HUES6 (cell line): Measurements from ENCODE around the gene TRIM63.

Experiments
- H3K27ac ChIP-seq: 2 replicates; pipeline ENCODE4 v1.7.0; 2013; ENCODE audit warnings: low read depth, mild to moderate bottlenecking, low read length, inconsistent platforms
- H3K27me3 ChIP-seq: 2 replicates; pipeline ENCODE4 v1.6.1; 2013; ENCODE audit warnings: low read length; ENCODE audit not compliant: control insufficient read depth, insufficient read depth
- H3K36me3 ChIP-seq: 2 replicates; pipeline ENCODE4 v1.6.1; 2013; ENCODE audit warnings: low read length; ENCODE audit not compliant: control insufficient read depth, insufficient read depth
- H3K4me1 ChIP-seq: 2 replicates; pipeline ENCODE4 v1.6.1; 2013; ENCODE audit warnings: low read length; ENCODE audit not compliant: control insufficient read depth, insufficient read depth
- H3K4me3 ChIP-seq: 2 replicates; pipeline ENCODE4 v1.5.1; 2013; ENCODE audit warnings: low read depth, low read length
- H3K9ac ChIP-seq: one replicate; pipeline ENCODE4 v1.6.1; 2013; ENCODE audit warnings: mild to moderate bottlenecking, low read length
- H3K9me3 ChIP-seq: 2 replicates; pipeline ENCODE4 v1.6.1; 2013; ENCODE audit warnings: low read depth, low read length; ENCODE audit not compliant: control insufficient read depth, insufficient read depth

TRIM63 gene

DNA sequence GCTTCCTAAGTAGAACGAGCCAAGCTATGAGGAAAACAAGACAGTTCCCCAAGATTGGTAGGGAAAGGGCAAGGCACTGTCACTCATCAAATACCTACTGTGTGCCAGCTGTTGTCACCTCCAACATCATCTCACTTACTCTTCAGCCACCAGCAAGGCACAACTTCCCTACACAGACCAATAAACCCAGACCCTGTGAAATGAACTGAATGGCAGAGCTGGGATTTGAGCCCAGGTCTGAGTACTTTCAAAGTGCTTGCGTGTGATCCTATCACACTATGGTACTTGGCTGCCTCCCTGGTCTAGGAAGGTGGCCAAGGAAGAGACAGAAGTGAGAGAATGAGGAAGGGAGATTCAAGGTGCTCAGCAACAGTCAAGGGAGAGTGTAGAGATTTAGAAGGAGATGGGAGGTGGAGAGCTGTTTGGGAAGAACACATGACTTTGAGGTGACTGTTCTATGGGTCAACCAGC lies 16.7 kb upstream of the TRIM63 start:
- Histone ChIP-seq H3K9ac (no peak overlapping the region), H3K9me3 (no peaks in the 10 kb centered on the region), H3K4me1 (0 out of 2 replicates have a peak, but pooled peaks cover under 1% of the 10 kb centered on the region), H3K36me3 (no peaks in the 10 kb centered on the region), H3K27ac (no peak overlapping the region), H3K27me3 (peaks cover 10% of the 10 kb centered on the region; the same call in 1 of the 2 replicates), H3K4me3 (no peak overlapping the region)

- Histone ChIP-seq H3K27ac (no peak overlapping the region), H3K36me3 (no peaks in the 10 kb centered on the region), H3K4me1 (peaks cover 9% of the 10 kb centered on the region), H3K4me3 (no peak overlapping the region), H3K9me3 (no peaks in the 10 kb centered on the region), H3K27me3 (peaks cover 10% of the 10 kb centered on the region; the same call in 1 of the 2 replicates), H3K9ac (no peak overlapping the region)
Observed at GRCh38 chr1:26083208-26083607, 15.8 kb upstream of the TRIM63 start.

- Histone ChIP-seq H3K4me3 (no peak overlapping the region), H3K36me3 (no peaks in the 10 kb centered on the region), H3K4me1 (peaks cover 9% of the 10 kb centered on the region), H3K9ac (no peak overlapping the region), H3K27ac (no peak overlapping the region), H3K27me3 (peaks cover 10% of the 10 kb centered on the region; the same call in 1 of the 2 replicates), H3K9me3 (no peaks in the 10 kb centered on the region)
Observed at GRCh38 chr1:26082020-26082350, 14.6 kb upstream of the TRIM63 start.

- peaks cover 10% of the 10 kb centered on the region; the same call in 1 of the 2 replicates for H3K27me3 ChIP-seq
- no peaks in the 10 kb centered on the region for H3K9me3 ChIP-seq
- H3K36me3 ChIP-seq, result no peaks in the 10 kb centered on the region
- no peak overlapping the region for H3K9ac ChIP-seq
- peaks cover 9% of the 10 kb centered on the region for H3K4me1 ChIP-seq
- no peak overlapping the region for H3K4me3 ChIP-seq
- H3K27ac ChIP-seq, result no peak overlapping the region
Observed at GRCh38 chr1:26081267-26082019, 14.0 kb upstream of the TRIM63 start.

DNA sequence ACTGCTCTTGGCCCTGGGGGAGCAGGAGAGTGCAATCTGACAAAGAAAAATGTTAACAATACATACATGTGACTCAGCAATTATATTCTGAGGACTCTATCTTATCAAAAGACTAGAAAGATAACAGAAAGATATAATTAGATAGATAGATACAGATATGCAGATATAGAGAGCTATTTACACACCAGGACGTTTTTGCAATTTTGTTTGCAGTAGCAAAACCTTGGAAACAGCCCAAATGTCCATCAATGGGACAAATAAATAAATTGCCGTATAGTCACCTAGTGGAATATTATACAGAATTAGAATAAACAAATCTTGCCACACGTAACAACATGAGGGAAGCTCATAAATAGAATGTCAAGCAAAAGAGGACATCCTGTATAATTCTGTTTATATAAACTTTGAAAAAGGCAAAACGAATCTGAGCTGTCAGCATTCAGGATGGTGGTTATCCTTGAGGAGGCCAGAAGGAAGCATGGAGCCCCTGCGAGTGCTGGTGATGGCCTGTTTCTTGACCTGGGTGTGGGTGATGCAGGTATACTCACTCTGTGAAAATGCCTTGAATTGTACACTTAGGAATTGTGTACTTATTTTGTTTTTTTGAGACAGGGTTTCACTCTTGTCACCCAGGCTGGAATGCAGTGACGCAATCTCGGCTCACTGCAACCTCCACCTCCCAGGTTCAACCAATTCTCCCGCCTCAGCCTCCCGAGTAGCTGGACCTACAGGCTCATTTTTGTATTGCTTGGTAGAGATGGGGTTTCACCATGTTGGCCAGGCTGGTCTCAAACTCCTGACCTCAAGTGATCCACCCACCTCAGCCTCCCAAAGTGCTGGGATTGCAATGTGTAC lies 12.8 kb upstream of the TRIM63 start:
- H3K9me3 ChIP-seq, result no peaks in the 10 kb centered on the region
- peaks cover 8% of the 10 kb centered on the region; the same call in 1 of the 2 replicates for H3K27me3 ChIP-seq
- no peaks in the 10 kb centered on the region for H3K36me3 ChIP-seq
- no peak overlapping the region for H3K4me3 ChIP-seq
- H3K27ac ChIP-seq, result no peak overlapping the region
- H3K4me1 ChIP-seq, result peaks cover 9% of the 10 kb centered on the region
- no peak overlapping the region for H3K9ac ChIP-seq

DNA sequence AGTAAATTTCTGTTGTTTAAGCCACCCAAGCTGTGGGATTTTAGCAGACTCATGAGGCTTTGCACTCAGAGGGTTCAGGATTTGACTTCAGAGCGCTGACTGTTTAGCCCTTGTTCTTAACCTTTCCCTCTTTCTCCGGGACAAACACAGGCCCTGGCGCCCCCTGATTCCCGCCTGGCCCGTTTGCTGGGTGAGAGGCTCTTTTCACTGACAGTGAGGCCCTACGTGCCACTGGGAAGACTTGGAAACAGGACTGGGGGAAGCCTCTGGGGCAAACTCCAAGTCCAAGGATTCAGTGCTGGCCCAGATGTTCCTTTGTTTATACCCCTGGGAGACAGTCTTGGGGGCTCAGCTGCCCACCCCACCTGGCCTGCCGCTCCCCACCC lies 11.7 kb upstream of the TRIM63 start:
- no peak overlapping the region for H3K4me3 ChIP-seq
- H3K4me1 ChIP-seq, result peaks cover 9% of the 10 kb centered on the region

GRCh38 chr1:26078286-26079177 lies 11.1 kb upstream of the TRIM63 start:
- 0 out of 2 replicates have a peak, but pooled peaks cover 5% of the 10 kb centered on the region for H3K27me3 ChIP-seq
- H3K4me1 ChIP-seq, result peaks cover 9% of the 10 kb centered on the region
- no peak overlapping the region for H3K4me3 ChIP-seq
- no peak overlapping the region for H3K9ac ChIP-seq
- H3K9me3 ChIP-seq, result no peaks in the 10 kb centered on the region
- no peaks in the 10 kb centered on the region for H3K36me3 ChIP-seq
- H3K27ac ChIP-seq, result no peak overlapping the region

More for the DNA sequence above, 11.7 kb upstream of the TRIM63 start:
- Histone ChIP-seq H3K27ac (no peak overlapping the region), H3K9ac (no peak overlapping the region), H3K9me3 (no peaks in the 10 kb centered on the region), H3K27me3 (0 out of 2 replicates have a peak, but pooled peaks cover 7% of the 10 kb centered on the region), H3K36me3 (no peaks in the 10 kb centered on the region)

DNA sequence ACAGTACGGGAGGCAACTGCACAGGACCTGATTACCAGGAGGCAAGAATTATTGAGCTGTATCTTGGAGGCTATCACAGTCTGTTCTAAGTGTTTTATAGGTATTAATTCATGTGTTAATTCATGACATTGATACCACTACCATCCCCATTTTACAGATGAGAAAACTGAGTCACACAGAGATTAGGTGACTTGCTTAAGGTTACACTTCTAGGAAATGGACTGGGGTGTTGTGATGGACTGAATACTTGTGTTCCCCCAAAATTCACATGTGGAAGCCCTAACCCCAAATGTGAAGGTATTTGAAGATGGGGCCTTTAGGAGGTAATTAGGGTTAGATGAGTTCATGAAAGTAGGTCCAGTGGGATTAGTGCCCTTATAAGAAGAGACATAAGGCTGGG lies 10.1 kb upstream of the TRIM63 start:
- H3K9ac ChIP-seq, result no peak overlapping the region
- no peaks in the 10 kb centered on the region for H3K27me3 ChIP-seq

DNA sequence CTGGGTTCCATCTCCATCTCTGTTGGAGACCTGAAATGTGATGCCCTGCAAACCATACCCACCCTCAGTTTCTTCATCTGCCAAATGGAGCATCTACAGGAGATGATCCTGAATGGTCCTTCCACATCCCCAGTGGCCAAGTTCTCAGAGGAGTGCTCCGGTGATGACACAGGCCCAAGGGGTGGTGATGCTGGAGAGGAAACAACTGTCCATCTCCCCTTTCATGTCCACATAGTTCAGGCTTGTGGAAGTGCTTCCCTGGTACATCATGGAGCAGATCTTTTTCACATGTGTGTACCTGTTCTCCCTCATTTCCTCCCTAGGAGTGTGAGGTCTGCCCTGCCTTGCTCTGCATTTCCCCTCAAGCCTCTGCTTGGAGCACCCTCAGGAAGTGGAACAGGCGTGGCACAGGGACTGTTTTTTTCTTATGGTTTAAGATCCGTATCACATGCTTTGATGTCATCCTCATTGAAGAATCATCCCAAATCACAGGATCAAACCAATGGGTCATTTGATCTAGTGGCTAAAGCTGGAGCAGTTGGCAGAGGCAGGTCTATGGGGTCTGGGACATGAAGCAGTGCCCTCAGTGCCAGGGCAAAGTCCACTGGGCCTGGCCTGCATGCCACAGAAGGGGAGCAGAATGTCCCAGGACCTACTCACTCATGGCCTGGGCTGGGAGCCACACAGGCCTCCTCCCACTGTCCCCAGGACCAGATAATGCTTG lies 8.2 kb upstream of the TRIM63 start:
- no peaks in the 10 kb centered on the region for H3K9me3 ChIP-seq
- H3K27ac ChIP-seq, result no peak overlapping the region
- peaks cover 9% of the 10 kb centered on the region for H3K4me1 ChIP-seq
- H3K9ac ChIP-seq, result no peak overlapping the region
- H3K27me3 ChIP-seq, result no peaks in the 10 kb centered on the region
- H3K4me3 ChIP-seq, result no peak overlapping the region
- no peaks in the 10 kb centered on the region for H3K36me3 ChIP-seq

More for the DNA sequence above, 10.1 kb upstream of the TRIM63 start:
- no peak overlapping the region for H3K4me3 ChIP-seq
- no peak overlapping the region for H3K27ac ChIP-seq
- H3K36me3 ChIP-seq, result no peaks in the 10 kb centered on the region
- H3K4me1 ChIP-seq, result peaks cover 9% of the 10 kb centered on the region
- no peaks in the 10 kb centered on the region for H3K9me3 ChIP-seq

GRCh38 chr1:26072305-26072704 lies 4.9 kb upstream of the TRIM63 start:
- Histone ChIP-seq H3K9me3 (no peaks in the 10 kb centered on the region), H3K27me3 (no peaks in the 10 kb centered on the region), H3K4me3 (no peak overlapping the region), H3K27ac (no peak overlapping the region), H3K9ac (no peak overlapping the region), H3K4me1 (peaks cover 3% of the 10 kb centered on the region; the same call in 1 of the 2 replicates), H3K36me3 (no peaks in the 10 kb centered on the region)
